HAP-1 (cell line): Measurements from ENCODE around the gene C9orf40.

Experiments used
- DNase-seq, 2 experiments: peaks; one replicate each; pipeline ENCODE4 v3.0.0-alpha.2; 2016 to 2020; ENCODE audit warnings: low spot score in 2 of 2
- H3K27me3 ChIP-seq: fragments of 250-450 bp; sonication (Bioruptor Pico); 2 replicates; pipeline ENCODE4 v1.5.1; 2020; ENCODE audit warnings: low read depth, mild to moderate bottlenecking, moderate library complexity
- H3K36me3 ChIP-seq: fragments of 250-450 bp; sonication (Bioruptor Pico); replicated peaks from 2 replicates; pipeline ENCODE4 v1.5.1; 2020; ENCODE audit warnings: mild to moderate bottlenecking
- H3K4me1 ChIP-seq: fragments of 250-450 bp; sonication (Bioruptor Pico); 2 replicates; pipeline ENCODE4 v1.5.1; 2020; ENCODE audit warnings: mild to moderate bottlenecking
- H3K4me3 ChIP-seq: fragments of 250-450 bp; sonication (Bioruptor Pico); 2 replicates; pipeline ENCODE4 v1.5.1; 2020; ENCODE audit warnings: mild to moderate bottlenecking, moderate library complexity
- H3K9me3 ChIP-seq: fragments of 250-450 bp; sonication (Bioruptor Pico); 2 replicates; pipeline ENCODE4 v1.5.1; 2020; ENCODE audit warnings: mild to moderate bottlenecking, moderate library complexity
- in situ Hi-C: fragments of 300-500 bp; cut with MboI; formaldehyde crosslinking; loops from 3 replicates; pipeline ENCODE4 v1.14.3; 2020; ENCODE audit warnings: low sequenced_read_pairs, inconsistent platforms, mixed read lengths

Gene C9orf40

DNA sequence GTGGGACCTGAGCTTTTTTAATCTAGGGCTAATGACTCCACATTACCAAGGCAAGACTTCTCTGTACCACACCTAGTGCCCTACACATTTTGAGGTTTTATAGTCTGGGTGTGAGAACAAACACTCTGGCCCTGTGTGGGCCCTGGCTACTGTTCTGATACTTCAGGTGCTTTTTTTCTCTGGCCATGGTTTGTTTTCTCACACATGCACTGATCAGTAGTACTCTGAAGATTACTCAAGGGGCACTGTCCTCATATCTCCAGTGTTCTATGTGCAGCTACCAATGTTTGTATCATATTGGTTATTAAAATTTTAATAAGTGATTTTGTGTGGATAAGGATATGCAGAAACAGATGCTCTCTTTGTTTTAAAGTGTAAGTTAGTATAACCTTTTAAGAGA lies 5.9 kb upstream of the C9orf40 start:
- no peaks in the 10 kb centered on the region for H3K9me3 ChIP-seq
- H3K4me1 ChIP-seq: no peaks in the 10 kb centered on the region; the same call in 1 of the 2 replicates
- in situ Hi-C loops: loop anchor here (10.0 kb wide), 1 partner anchor 116 kb away; no protein-coding TSS in a partner anchor
- no peak for DNase-seq
- H3K36me3 ChIP-seq: no peaks in the 10 kb centered on the region
- H3K27me3 ChIP-seq: no peaks in the 10 kb centered on the region
- H3K4me3 ChIP-seq: no peak overlapping the region

DNA sequence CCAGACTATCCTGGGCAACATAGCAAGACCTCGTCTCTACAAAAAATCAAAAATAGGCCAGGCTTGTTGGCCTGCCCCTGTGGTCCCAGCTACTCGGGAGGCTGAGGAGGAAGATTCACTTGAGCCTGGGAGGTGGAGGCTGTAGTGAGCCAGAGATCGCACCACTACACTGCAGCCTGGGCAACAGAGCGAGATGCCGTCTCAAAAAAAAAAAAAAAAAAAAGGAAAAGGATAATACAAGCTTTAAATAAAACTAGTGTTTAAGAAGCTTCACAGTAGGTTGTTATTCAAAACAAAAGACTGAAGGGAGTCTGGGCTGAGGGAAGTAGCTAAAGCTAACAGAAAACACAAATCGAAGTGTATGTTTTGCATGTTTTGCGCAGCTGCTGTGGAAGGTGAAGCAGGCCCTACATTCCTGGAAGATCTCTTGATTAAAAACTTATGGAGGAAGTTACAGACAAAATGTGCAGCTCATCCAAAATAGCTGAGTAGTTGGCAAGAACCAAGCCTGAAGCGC lies 581 bp upstream of the C9orf40 start:
- H3K4me3 ChIP-seq: peak overlapping the region; percentile 73
- peaks cover 15% of the 10 kb centered on the region for H3K4me1 ChIP-seq
- no peaks in the 10 kb centered on the region for H3K9me3 ChIP-seq
- H3K27me3 ChIP-seq: no peaks in the 10 kb centered on the region
- in situ Hi-C loops: loop anchor here (10.0 kb wide), 1 partner anchor 122 kb away; no protein-coding TSS in a partner anchor
- H3K36me3 ChIP-seq: no peaks in the 10 kb centered on the region; the same call in 1 of the 2 replicates
- peak in 1 of 2 experiments; percentile 15 for DNase-seq

GRCh38 chr9:74951725-74952151 lies 974 bp downstream of the C9orf40 start:
- Histone ChIP-seq H3K27me3 (no peaks in the 10 kb centered on the region), H3K4me3 (peak overlapping the region; percentile 73), H3K36me3 (peaks cover under 1% of the 10 kb centered on the region; the same call in 1 of the 2 replicates), H3K9me3 (no peaks in the 10 kb centered on the region), H3K4me1 (peaks cover 15% of the 10 kb centered on the region)
- DNase-seq: peak in 1 of 2 experiments; percentile 58
- in situ Hi-C loops: loop anchor here (10.0 kb wide), 1 partner anchor 123 kb away; no protein-coding TSS in a partner anchor

DNA sequence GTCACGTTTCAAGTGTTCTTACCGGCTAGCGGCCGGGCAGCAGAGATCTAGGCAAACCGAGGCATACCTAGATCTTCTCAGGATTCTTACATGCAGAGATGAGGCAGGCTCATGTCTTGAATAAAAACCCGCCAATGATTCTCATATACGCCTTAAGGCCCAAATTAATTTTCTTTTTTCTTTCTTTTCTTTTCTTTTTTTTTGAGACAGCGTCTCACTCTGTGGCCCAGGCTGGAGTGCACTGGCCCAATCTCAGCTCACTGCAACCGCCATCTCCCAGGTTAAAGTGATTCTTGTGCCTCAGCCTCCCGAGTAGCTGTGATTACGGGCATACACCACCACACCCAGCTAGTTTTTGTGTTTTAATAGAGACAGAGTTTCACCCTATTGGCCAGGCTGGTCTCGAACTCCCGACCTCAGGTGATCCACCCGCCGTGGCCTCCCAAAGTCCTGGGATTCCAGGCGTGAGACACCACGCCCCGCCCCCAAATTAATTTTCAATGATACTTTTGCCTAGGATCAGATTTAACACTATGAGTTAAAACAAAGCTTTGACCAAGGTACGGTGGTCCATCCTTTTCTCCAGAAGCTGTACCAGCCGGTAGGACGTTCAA lies 1.5 kb downstream of the C9orf40 start:
- Histone ChIP-seq H3K4me1 (peaks cover 15% of the 10 kb centered on the region), H3K9me3 (no peaks in the 10 kb centered on the region), H3K4me3 (peak overlapping the region; percentile 73), H3K27me3 (no peaks in the 10 kb centered on the region), H3K36me3 (peaks cover 4% of the 10 kb centered on the region; the same call in 1 of the 2 replicates)
- in situ Hi-C loops: loop anchor here (10.0 kb wide), 1 partner anchor 124 kb away; no protein-coding TSS in a partner anchor
- peak in 1 of 2 experiments; percentile 22 for DNase-seq

DNA sequence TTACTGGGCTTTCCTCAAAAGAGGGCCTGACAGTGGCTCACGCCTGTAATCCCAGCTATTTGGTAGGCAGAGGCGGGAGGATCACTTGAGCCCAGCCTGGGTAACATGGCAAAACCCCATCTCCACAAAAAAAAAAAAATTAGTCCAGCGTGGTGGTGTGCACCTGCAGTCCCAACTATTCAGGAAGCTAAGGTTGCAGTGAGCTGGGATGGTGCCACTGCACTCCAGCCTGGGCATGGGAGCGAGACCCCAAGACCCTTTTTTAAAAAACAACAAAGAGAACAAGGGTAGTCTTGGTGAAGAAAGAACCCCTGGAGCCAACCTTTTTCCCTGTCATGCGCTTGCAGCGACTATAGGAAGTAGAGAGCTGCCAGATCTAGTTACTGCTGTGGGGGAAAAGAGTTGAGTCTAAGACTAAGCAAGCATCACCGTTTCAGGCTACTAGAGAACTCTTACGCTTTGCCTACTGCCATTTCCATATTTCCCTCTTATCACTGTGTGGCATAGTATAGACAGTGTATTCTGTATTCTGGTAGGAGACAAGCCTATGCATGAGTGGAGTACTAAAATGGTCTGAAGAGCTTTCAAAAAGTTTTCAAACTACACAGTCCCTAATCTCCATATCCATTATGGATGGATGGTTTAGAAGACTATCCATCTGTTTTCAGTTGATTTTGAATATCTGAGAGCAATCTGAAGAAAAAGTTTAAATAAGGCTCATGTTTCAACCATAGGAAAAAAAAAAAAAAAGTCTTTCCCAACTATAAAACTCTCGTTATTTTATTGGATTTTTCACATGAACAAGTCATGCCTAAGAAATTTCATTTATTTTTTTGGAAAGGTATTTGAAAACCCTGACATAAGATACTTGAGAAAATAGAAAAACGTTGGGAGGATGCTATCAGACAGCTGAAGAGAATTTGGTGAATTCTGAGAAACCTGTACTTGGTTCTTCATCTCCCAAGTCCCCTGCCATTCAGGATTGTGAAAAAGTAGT lies 2.6 kb downstream of the C9orf40 start:
- no peak overlapping the region for H3K4me3 ChIP-seq
- DNase-seq: peak in 1 of 2 experiments; percentile 26
- peaks cover 4% of the 10 kb centered on the region; the same call in 1 of the 2 replicates for H3K36me3 ChIP-seq
- H3K4me1 ChIP-seq: peaks cover 15% of the 10 kb centered on the region
- no peaks in the 10 kb centered on the region for H3K27me3 ChIP-seq
- in situ Hi-C loops: loop anchor here (10.0 kb wide), 2 partner anchors 65 to 125 kb away; partner anchors contain the start of gene TRPM6
- H3K9me3 ChIP-seq: no peaks in the 10 kb centered on the region

DNA sequence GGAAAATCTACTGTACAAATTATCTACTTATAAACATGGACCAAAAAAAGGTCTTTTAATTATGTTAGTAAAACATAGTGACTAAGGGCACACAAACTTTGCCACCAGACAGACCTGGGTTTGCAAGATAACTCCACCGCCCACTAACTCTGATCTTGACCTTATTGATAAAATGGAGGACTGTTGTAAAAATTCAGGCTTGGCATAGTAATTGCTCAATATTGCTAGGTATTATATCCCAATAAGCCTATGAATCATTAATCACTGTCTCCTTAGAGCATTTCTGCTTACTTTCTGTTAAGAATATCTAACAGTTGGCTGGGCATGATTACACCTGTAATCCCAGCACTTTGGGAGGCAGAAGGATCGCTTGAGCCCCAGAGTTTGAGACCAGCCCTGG lies 3.8 kb downstream of the C9orf40 start:
- peaks cover 4% of the 10 kb centered on the region; the same call in 1 of the 2 replicates for H3K36me3 ChIP-seq
- DNase-seq: no peak
- peaks cover 15% of the 10 kb centered on the region for H3K4me1 ChIP-seq
- no peaks in the 10 kb centered on the region for H3K27me3 ChIP-seq
- H3K4me3 ChIP-seq: no peak overlapping the region
- H3K9me3 ChIP-seq: no peaks in the 10 kb centered on the region
- in situ Hi-C loops: loop anchor here (10.0 kb wide), 1 partner anchor 64 kb away; the partner anchor contains the start of gene TRPM6

GRCh38 chr9:74946686-74947085 lies 6.0 kb downstream of the C9orf40 start:
- no peak for DNase-seq
- H3K4me1 ChIP-seq: peaks cover 15% of the 10 kb centered on the region
- H3K27me3 ChIP-seq: no peaks in the 10 kb centered on the region
- H3K9me3 ChIP-seq: no peaks in the 10 kb centered on the region
- in situ Hi-C loops: loop anchor here (10.0 kb wide), 1 partner anchor 62 kb away; the partner anchor contains the start of gene TRPM6
- H3K36me3 ChIP-seq: peaks cover 4% of the 10 kb centered on the region; the same call in 1 of the 2 replicates
- no peak overlapping the region for H3K4me3 ChIP-seq

DNA sequence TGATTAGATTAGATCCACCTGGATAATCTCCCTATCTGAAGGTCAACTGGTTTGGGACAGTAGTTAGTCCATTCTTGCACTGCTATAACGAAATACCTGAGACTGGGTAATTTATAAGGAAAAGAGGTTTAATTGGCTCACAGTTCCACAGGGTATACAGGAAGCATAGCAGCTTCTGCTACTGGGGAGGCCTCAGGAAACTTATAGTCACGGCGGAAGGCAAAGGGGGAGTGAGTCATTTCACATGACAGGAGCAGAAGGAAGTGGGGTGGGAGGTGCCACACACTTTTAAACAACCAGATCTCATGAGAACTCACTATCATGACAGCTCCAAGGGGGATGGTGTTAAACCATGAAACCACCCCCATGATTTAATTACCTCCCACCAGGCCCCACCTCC lies 9.9 kb downstream of the C9orf40 start:
- no peaks in the 10 kb centered on the region for H3K9me3 ChIP-seq

DNA sequence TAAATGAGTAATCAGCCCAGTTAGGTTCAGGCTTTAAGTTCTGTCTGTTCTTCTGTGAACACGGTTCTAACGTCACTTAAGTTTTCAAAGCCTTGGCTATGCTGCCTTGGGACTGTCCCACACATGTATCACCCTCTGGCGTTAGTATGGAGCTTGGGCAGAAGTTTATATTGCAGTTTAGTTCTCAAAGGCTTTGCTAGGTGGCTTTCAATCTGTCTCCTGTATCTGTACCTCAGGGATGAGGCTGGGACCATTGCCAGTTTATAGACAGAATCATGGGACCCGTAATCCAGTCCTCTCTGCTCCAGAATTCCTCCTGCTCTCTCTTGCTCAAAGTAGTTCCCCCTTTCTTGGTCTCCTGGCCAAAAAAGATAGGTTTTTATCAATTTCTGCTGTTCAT lies 12.1 kb downstream of the C9orf40 start:
- Histone ChIP-seq H3K27me3 (no peaks in the 10 kb centered on the region), H3K4me1 (0 out of 2 replicates have a peak, but pooled peaks cover 4% of the 10 kb centered on the region), H3K4me3 (no peak overlapping the region), H3K36me3 (no peaks in the 10 kb centered on the region), H3K9me3 (no peaks in the 10 kb centered on the region)
- in situ Hi-C loops: loop anchor here (10.0 kb wide), 1 partner anchor 56 kb away; the partner anchor contains the start of gene TRPM6
- DNase-seq: peak; percentile 61 to 68

More for the DNA sequence above, 9.9 kb downstream of the C9orf40 start:
- Histone ChIP-seq H3K4me3 (no peak overlapping the region), H3K27me3 (no peaks in the 10 kb centered on the region), H3K36me3 (0 out of 2 replicates have a peak, but pooled peaks cover 4% of the 10 kb centered on the region), H3K4me1 (0 out of 2 replicates have a peak, but pooled peaks cover 4% of the 10 kb centered on the region)
- no peak for DNase-seq
- in situ Hi-C loops: loop anchor here (10.0 kb wide), 1 partner anchor 58 kb away; the partner anchor contains the start of gene TRPM6

DNA sequence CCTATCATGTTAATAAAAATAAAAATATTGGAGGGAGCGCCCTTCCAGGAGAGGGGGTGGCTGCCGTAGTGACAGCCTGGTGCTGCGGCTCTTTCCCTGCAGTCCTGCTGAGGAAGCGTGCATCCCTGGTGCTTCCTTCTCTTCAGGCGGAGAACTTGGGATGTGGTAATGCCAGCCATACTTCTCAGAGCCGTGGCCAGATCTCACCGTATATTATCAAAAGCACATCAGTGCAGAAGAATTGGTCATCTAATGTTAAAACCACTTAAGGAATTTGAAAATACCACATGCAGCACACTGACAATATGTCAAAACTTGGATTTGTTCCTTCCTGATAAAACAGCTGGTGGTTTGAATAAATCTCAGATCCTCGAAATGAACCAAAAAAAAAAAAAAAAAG lies 17.7 kb downstream of the C9orf40 start:
- H3K36me3 ChIP-seq: no peaks in the 10 kb centered on the region
- no peaks in the 10 kb centered on the region for H3K4me1 ChIP-seq
- DNase-seq: no peak
- no peaks in the 10 kb centered on the region for H3K27me3 ChIP-seq
- no peak overlapping the region for H3K4me3 ChIP-seq
- H3K9me3 ChIP-seq: no peaks in the 10 kb centered on the region
- in situ Hi-C loops: no loop called here

DNA sequence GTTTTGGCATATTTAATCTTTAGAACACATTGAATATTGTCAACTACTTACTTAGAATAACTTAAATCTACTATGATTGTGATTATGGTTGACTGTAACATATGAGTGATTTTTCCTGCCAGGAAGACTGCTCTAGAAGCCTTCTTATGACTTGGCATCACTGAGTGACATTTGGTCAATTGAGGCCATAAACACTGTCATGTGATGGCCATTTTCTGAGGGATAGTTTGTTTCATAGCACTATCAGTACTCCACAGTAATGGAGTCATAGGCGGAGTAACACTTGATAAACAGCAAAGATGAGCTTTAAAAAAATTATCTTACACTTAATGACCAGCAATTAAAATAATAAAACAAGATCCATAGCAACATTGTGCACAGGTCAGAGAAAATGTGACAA lies 31.0 kb downstream of the C9orf40 start:
- in situ Hi-C loops: no loop called here
- H3K9me3 ChIP-seq: no peaks in the 10 kb centered on the region
- no peaks in the 10 kb centered on the region for H3K36me3 ChIP-seq
- H3K4me1 ChIP-seq: no peaks in the 10 kb centered on the region
- no peak for DNase-seq
- no peak overlapping the region for H3K4me3 ChIP-seq
- no peaks in the 10 kb centered on the region for H3K27me3 ChIP-seq

DNA sequence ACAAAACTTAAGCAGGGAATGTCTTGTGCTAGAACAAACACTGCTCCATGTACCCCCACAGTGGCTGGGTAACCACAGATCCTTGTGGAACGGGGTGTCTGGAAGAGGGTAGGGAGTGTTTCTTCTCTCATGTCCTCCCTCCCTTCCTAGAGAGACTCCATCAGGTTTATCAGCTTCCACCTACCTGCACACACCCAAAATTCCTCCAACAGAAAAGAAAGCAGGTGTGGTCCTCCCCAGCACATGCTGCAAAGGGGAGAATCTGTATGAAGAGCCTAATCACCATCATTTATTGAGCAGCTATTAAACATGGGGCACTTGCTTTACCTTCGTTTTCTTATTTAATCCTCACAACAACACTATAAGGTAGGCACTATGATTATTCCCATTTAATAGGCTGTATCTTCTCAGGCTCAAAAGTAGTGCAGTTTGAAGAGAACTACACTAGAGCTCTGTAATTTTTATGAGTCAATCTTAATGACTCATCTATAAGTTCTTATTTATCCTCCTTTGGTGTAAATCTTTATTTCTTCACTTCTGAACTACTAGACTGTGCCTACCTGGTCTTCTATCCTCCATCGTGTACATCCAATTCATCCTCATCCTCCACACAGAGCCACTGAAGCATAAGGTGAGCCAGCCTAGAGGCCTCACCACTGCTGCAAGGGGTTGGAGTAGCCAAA lies 31.6 kb downstream of the C9orf40 start:
- Histone ChIP-seq H3K4me3 (no peak overlapping the region), H3K4me1 (no peaks in the 10 kb centered on the region), H3K36me3 (no peaks in the 10 kb centered on the region), H3K27me3 (no peaks in the 10 kb centered on the region), H3K9me3 (no peaks in the 10 kb centered on the region)
- in situ Hi-C loops: no loop called here
- DNase-seq: no peak

DNA sequence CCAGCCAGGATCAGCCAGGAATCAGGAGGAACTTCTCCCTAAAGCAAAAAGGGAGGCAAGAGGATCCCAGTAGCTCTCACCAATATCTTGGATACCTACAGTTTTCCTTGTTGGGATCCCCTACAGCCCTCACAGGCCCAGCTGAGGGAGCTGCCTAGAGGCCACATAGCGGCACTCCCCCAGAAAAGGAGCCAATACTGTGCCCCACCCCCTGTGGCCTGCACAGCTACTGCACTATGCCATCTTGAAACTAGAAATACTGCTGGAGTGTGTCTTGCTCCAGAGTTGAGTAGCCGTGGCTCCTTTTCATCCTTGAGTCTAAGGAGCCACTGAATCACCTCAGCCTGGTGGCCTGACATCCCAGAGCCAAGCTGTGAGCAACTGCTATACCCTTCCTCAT lies 42.7 kb downstream of the C9orf40 start:
- Histone ChIP-seq H3K9me3 (no peaks in the 10 kb centered on the region), H3K4me3 (no peak overlapping the region), H3K36me3 (no peaks in the 10 kb centered on the region), H3K4me1 (no peaks in the 10 kb centered on the region), H3K27me3 (no peaks in the 10 kb centered on the region)
- DNase-seq: no peak
- in situ Hi-C loops: no loop called here
